Uterus (tissue), 2 donors: ENCODE results near the gene FEN1.

Experiments used
- POLR2A ChIP-seq, 2 donors: fragments of 450-650 bp; IDR thresholded peaks; one replicate each; pipeline ENCODE4 v1.6.1; 2016; ENCODE audit warnings: antibody characterized with exemption in 2 of 2, mild to moderate bottlenecking in 1 of 2, moderate library complexity in 1 of 2
- TF ChIP-seq, protein P1 (sequence below), 4 experiments: fragments of 200-600 bp in 2 of 4; fragments of 450-650 bp in 2 of 4; sonication (generic) in 2 of 4; IDR thresholded peaks; one replicate each; pipeline ENCODE4 v1.5.1; 2016 to 2019; ENCODE audit warnings: antibody characterized with exemption in 4 of 4, mild to moderate bottlenecking in 2 of 4, moderate library complexity in 1 of 4

- peak; percentile 43 to 54 for TF ChIP-seq POLR2A (IDR thresholded peaks at IDR 0.05)
- TF ChIP-seq, protein P1, sequence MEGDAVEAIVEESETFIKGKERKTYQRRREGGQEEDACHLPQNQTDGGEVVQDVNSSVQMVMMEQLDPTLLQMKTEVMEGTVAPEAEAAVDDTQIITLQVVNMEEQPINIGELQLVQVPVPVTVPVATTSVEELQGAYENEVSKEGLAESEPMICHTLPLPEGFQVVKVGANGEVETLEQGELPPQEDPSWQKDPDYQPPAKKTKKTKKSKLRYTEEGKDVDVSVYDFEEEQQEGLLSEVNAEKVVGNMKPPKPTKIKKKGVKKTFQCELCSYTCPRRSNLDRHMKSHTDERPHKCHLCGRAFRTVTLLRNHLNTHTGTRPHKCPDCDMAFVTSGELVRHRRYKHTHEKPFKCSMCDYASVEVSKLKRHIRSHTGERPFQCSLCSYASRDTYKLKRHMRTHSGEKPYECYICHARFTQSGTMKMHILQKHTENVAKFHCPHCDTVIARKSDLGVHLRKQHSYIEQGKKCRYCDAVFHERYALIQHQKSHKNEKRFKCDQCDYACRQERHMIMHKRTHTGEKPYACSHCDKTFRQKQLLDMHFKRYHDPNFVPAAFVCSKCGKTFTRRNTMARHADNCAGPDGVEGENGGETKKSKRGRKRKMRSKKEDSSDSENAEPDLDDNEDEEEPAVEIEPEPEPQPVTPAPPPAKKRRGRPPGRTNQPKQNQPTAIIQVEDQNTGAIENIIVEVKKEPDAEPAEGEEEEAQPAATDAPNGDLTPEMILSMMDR (IDR thresholded peaks at IDR 0.05) = peak in 2 of 4 experiments; percentile 21
Measured at GRCh38 chr11:61827571-61828378, 35.1 kb downstream of the FEN1 start, which contains the start of gene FADS2.
